Measurements from ENCODE around the gene LRP5. TPM values are rescaled to one million over a fixed set of nuclear protein-coding genes. Genes with fewer than 3 reads are reported as not detected.
A peak's percentile ranks its signal among the peaks of the same experiment; 100 is the strongest.

LRP5 gene
- total and polyA plus RNA-seq, 9 of the 15 experiments (the other 6 are each of a cell fraction or from before 2014, with no cell fraction given), result 0.48 to 44.2 (median 13.5) TPM

GRCh38 chr11:68418648-68419047 lies 106.3 kb downstream of the LRP5 start:
- no peak overlapping the region for H3K4me3 ChIP-seq

More at GRCh38 chr11:68418648-68419047, 106.3 kb downstream of the LRP5 start:
- Histone ChIP-seq H3K27me3 (ENCODE audit: control insufficient read depth in 2 of 2, insufficient read depth in 2 of 2, low read length in 2 of 2) (no peaks in the 10 kb centered on the region), H2AFZ (ENCODE audit: low read depth, low read length) (no peak overlapping the region), H4K20me1 (replicated peaks; ENCODE audit: control insufficient read depth, insufficient read depth, low read length) (no peaks in the 10 kb centered on the region), H3K79me2 (ENCODE audit: control insufficient read depth, insufficient read depth, low read length) (no peaks in the 10 kb centered on the region), H3K27ac (ENCODE audit: extremely low read depth, low read depth, low read length) (no peak overlapping the region), H3K9me3 (replicated peaks; ENCODE audit: control insufficient read depth, insufficient read depth, low read depth, low read length) (no peaks in the 10 kb centered on the region), H3K9ac (ENCODE audit: insufficient read depth in 1 of 2, low read depth in 2 of 2, low read length in 2 of 2) (peak overlapping the region in 1 of 2 experiments; percentile 13; a peak in 1 of 4 replicates), H3K4me1 (replicated peaks in 1 of 2; ENCODE audit: control insufficient read depth in 2 of 2, insufficient read depth in 2 of 2, low read length in 2 of 2) (peaks cover 6 to 11% of the 10 kb centered on the region in 2 experiments; a peak in 4 of 5 replicates), H3K9me1 (ENCODE audit: control insufficient read depth, insufficient read depth, low read length) (peaks cover 5% of the 10 kb centered on the region), H3K36me3 (ENCODE audit: control insufficient read depth, insufficient read depth, low read length) (peaks cover 56% of the 10 kb centered on the region), H3K4me2 (ENCODE audit: insufficient read depth, low read length) (no peak overlapping the region)
- in situ Hi-C loops (cut with MboI), result no loop called here
- POLR2A ChIA-PET, result no interaction called here
- intact Hi-C loops (cut with micrococcal nuclease), result no loop called here
- 80% methylated on average over 6 of the region's 6 CpGs for WGBS (ENCODE audit: insufficient coverage, low coverage, missing lambda C conversion rate)
- DNase-seq (ENCODE audit: extremely low read depth in 1 of 4, low spot score in 3 of 4), result no peak
- CTCF ChIA-PET (ENCODE audit: low intra/inter-chr PET ratio), result no interaction called here
- FAIRE-seq, result no peak
- TF ChIP-seq MCM2 (IDR thresholded peaks at IDR 0.05; ENCODE audit: low read depth) (no peak), CBFB (CRISPR knock-in tag; IDR thresholded peaks at IDR 0.05) (no peak), YY1 (IDR thresholded peaks at IDR 0.05; ENCODE audit: borderline replicate concordance in 1 of 3, control insufficient read depth in 1 of 3, extremely low read depth in 1 of 3, insufficient read depth in 3 of 3, insufficient read length in 1 of 3, insufficient replicate concordance in 2 of 3, low read depth in 1 of 3, low read length in 2 of 3) (no peak), BRF1 (IDR thresholded peaks at IDR 0.05; ENCODE audit: borderline replicate concordance, extremely low read depth, insufficient read length) (no peak), ILF3 (IDR thresholded peaks at IDR 0.05; ENCODE audit: borderline replicate concordance) (no peak), RBM14 (IDR thresholded peaks at IDR 0.05; ENCODE audit: borderline replicate concordance, insufficient read depth, low read depth, low read length) (no peak), MEIS2 (IDR thresholded peaks at IDR 0.05; ENCODE audit: partially characterized antibody) (no peak), ZNF77 (CRISPR knock-in tag; IDR thresholded peaks at IDR 0.05) (no peak), PHB2 (IDR thresholded peaks at IDR 0.05; ENCODE audit: low read depth) (no peak), DNMT1 (IDR thresholded peaks at IDR 0.05) (no peak), CBX2 (IDR thresholded peaks at IDR 0.05; ENCODE audit: insufficient read depth, low read length, poor library complexity, severe bottlenecking) (no peak), KLF13 (tag; IDR thresholded peaks at IDR 0.05; ENCODE audit: borderline replicate concordance, low read depth) (no peak), PRPF4 (IDR thresholded peaks at IDR 0.05; ENCODE audit: insufficient read depth, low read depth, low read length, poor library complexity, severe bottlenecking) (no peak), ARID3B (CRISPR knock-in tag; IDR thresholded peaks at IDR 0.05; ENCODE audit: borderline replicate concordance) (no peak), ESRRB (CRISPR knock-in tag; IDR thresholded peaks at IDR 0.05; ENCODE audit: borderline replicate concordance) (no peak)
- BruUV-seq (replicated peaks), result no TSS peak
- no peak for ATAC-seq

All from K562 (cell line).